ENCODE measurements around the gene RMND1.
"Not testable (repeated sequence)": the region's sequence is repeated elsewhere in the genome, so short reads cannot be mapped to it uniquely, and the experiment has no call there.

The RMND1 gene

DNA sequence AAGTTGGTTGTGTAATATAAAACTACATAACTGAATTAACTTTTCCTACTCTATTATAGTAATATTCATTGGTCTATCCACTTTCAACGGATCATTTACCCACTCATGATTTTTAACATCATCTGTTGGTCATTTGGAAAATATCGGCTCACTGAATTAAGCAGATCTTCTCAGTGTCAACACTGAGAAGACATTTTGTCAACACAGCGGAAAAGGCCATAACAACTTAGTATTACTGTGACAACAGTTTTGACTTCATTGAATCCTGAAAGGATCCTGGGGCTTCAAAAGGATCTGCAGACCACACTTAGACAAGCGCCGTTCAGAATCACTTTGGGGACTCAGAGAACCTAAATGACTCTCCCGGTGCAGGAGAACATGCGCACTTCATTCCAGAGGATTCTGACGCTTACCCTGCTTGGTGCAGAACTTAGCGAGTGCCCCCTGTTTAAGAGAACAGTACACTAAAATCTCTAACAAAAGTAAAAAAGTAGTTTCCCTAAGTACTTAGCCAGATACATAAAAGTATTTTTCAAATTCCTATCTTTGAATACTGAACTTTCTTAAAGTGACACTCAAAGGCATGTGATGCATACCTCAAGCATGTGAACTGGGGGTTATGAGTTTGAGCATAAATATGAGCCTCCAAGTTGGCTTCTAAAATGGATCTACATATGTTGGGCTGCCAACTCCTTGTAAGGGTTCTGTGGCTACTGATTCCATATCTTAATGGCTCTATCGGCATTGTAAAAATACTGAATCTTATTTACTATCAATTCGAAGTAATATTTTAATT, 64.6 kb downstream of the RMND1 start:
- FAIRE-seq: no peak
- no peak for DNase-seq (ENCODE audit: insufficient read length, low spot score)

DNA sequence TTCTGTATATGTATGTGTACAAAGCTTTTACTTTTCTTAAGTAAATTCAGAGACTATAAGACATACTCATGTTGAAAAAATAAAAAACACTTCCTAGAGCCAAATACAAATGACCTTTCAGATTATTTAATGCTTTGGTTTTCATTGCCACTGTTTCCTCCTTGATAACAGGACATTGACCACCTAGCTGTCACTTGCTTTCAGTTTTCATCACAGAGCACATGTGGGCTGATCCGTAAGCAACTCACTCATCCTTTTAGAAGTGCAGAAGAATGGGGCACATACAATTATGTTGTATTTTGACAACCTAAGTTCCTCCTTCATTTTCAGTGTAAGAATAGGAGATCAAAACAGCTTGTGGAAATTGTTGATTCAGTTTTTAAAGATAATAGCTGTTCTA, 66.7 kb downstream of the RMND1 start:
- DNase-seq (ENCODE audit: insufficient read length, low spot score): no peak
- peak; percentile 67 for FAIRE-seq

DNA sequence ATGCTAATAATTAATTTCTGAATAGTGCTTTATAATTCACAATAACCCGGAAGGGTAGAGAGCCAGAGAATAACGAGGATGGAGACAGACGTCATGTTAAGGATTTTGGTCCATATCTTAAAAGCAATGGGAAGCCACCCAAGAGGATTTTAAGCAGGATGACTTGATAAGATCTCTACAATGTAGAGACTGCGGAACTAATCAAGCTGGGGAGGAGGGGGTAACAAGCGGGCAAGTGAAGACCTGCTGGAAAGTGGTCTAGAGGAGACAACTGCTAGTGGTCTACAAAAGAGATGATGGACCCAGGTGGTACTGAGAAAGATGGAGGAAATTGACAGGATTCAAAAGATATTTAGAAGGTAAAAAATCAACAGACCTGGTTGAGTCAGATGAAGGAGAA, 67.8 kb downstream of the RMND1 start:
- FAIRE-seq: no peak

DNA sequence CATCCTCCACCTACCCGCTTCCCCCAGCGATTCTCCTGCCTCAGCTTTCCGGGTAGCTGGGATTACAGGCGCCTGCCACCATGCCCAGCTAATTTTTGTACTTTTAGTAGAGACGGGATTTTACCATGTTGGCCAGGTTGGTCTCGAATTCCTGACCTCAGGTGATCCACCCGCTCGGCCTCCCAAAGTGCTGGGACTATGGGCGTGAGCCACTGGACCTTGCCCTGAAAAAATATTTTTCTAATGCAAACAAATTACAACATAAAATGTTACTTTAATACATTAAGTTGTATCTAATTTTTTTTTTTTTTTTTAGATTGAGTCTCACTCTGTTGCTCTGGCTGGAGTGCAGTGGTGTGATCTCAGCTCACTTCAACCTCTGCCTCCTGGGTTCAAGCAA, 69.3 kb downstream of the RMND1 start:
- DNase-seq (ENCODE audit: insufficient read length, low spot score); FAIRE-seq: not testable (repeated sequence)

More for the DNA sequence above, 67.8 kb downstream of the RMND1 start:
- no peak for DNase-seq (ENCODE audit: insufficient read length, low spot score)

- FAIRE-seq (no peak), DNase-seq (ENCODE audit: insufficient read length, low spot score) (no peak)
Observed at GRCh38 chr6:151381722-151382121, 70.2 kb downstream of the RMND1 start.

GRCh38 chr6:151380848-151381205, 71.1 kb downstream of the RMND1 start:
- DNase-seq (ENCODE audit: insufficient read length, low spot score) (no peak), FAIRE-seq (no peak)

GRCh38 chr6:151379933-151380847, 71.7 kb downstream of the RMND1 start:
- DNase-seq (ENCODE audit: insufficient read length, low spot score) (no peak), FAIRE-seq (peak; percentile 85)

DNA sequence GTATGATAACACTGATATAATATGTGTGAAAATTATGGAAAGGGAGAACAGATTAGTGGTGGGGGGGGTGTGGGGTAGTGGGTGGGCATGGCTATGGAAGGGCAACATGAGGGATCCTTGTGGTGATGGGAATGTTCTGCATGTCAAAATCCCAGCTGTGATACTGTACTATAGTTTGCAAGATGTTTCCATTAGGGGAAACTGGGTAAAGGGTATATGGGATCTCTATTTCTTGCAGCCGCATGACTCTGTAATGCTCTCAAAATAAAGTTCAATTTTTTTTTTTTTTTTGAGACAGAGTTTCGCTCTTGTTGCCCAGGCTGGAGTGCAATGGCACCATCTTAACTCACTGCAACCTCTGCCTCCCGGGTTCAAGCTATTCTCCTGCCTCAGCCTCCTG, 74.8 kb downstream of the RMND1 start:
- FAIRE-seq: no peak
- no peak for DNase-seq (ENCODE audit: insufficient read length, low spot score)

- FAIRE-seq (peak; percentile 42), DNase-seq (ENCODE audit: insufficient read length, low spot score) (no peak)
Observed at GRCh38 chr6:151376440-151376839, 75.5 kb downstream of the RMND1 start.

DNA sequence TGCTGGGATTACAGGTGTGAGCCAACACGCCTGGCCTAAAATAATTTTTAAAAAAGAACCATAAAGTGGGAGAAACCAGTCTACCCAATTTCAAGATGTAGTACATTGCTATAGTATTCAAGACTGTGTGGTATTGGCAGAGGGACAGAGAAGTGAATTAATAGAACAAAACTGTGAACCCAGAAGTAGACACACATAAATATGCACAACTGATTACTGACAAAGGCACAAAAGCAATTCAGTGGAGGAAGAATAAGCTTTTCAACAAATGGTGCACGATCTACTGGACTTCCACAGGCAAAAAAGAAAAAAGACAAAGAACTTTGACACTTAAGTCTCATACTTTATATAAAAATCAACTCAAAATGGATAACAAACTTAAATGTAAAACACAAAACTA, 76.1 kb downstream of the RMND1 start:
- DNase-seq (ENCODE audit: insufficient read length, low spot score) (no peak), FAIRE-seq (no peak)

- FAIRE-seq (no peak), DNase-seq (ENCODE audit: insufficient read length, low spot score) (no peak)
Observed at GRCh38 chr6:151374036-151374683, 77.8 kb downstream of the RMND1 start.

GRCh38 chr6:151372164-151372563, 79.8 kb downstream of the RMND1 start:
- DNase-seq (ENCODE audit: insufficient read length, low spot score): no peak
- no peak for FAIRE-seq

- DNase-seq (ENCODE audit: insufficient read length, low spot score) (no peak), FAIRE-seq (no peak)
Observed at GRCh38 chr6:151370509-151371078, 81.3 kb downstream of the RMND1 start.

GRCh38 chr6:151365233-151365632, 86.7 kb downstream of the RMND1 start:
- DNase-seq (ENCODE audit: insufficient read length, low spot score) (no peak), FAIRE-seq (no peak)

DNA sequence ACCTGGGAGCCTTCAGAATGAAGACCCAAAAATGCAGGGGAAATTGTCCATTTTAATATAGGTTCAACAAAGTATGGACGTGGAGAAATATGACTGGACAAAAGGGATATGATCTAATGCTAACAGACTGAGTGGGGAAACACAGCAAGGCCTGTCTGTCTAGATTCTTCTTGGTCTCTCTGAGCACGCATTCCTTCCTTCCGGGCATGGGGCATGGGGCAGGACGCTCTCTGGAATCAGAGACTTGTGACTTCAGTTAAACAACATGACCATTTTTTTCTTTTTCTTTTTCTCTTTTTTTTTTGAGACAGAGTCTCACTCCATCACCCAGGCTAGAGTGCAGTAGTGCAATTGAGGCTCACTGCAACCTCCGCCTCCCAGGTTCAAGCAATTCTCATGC, 92.4 kb downstream of the RMND1 start:
- FAIRE-seq (no peak), DNase-seq (ENCODE audit: insufficient read length, low spot score) (no peak)

- no peak for FAIRE-seq
Observed at GRCh38 chr6:151358475-151358874, 93.5 kb downstream of the RMND1 start.

GRCh38 chr6:151357758-151358436, 94.0 kb downstream of the RMND1 start:
- no peak for DNase-seq (ENCODE audit: insufficient read length, low spot score)
- no peak for FAIRE-seq

More at GRCh38 chr6:151358475-151358874, 93.5 kb downstream of the RMND1 start:
- DNase-seq (ENCODE audit: insufficient read length, low spot score): no peak

GRCh38 chr6:151356983-151357382, 94.9 kb downstream of the RMND1 start:
- not testable (repeated sequence) for DNase-seq (ENCODE audit: insufficient read length, low spot score)

More at GRCh38 chr6:151356983-151357382, 94.9 kb downstream of the RMND1 start:
- FAIRE-seq: not testable (repeated sequence)

All from GM19239 (cell line).